ENCODE measurements around the gene NARS2. TPM values are rescaled to one million over a fixed set of nuclear protein-coding genes. Genes with fewer than 3 reads are reported as not detected.

Gene NARS2
- total RNA-seq, 4 donors from 2014 or later = 6.4 to 15.1 (median 10.4) TPM

GRCh38 chr11:78595436-78596130 is 20.9 kb upstream of the NARS2 start:
- intact Hi-C loops (cut with DNase I; ENCODE audit: low total_unique reads) (no loop called here), in situ Hi-C loops (cut with MboI; ENCODE audit: low pct_ligation_motif_present in 1 of 4, low pct_unique_long_range_greater_than_20kb in 1 of 4, low sequenced_read_pairs in 3 of 4) (no loop called here)
- peaks cover 3% of the 10 kb centered on the region for H3K27me3 ChIP-seq
- DNase-seq = no peak
- no peaks in the 10 kb centered on the region for H3K36me3 ChIP-seq
- H3K4me1 ChIP-seq = no peaks in the 10 kb centered on the region
- WGBS, 2 donors (ENCODE audit: low coverage in 1 of 2) = 72 to 77% methylated on average over 3 to 16 of the region's 16 CpGs
- H3K27ac ChIP-seq = no peak overlapping the region
- TF ChIP-seq POLR2A (IDR thresholded peaks at IDR 0.05) (no peak), EP300 (IDR thresholded peaks at IDR 0.05; ENCODE audit: low read depth) (no peak), POLR2AphosphoS5 (IDR thresholded peaks at IDR 0.05) (no peak)
- TF ChIP-seq, protein P1, sequence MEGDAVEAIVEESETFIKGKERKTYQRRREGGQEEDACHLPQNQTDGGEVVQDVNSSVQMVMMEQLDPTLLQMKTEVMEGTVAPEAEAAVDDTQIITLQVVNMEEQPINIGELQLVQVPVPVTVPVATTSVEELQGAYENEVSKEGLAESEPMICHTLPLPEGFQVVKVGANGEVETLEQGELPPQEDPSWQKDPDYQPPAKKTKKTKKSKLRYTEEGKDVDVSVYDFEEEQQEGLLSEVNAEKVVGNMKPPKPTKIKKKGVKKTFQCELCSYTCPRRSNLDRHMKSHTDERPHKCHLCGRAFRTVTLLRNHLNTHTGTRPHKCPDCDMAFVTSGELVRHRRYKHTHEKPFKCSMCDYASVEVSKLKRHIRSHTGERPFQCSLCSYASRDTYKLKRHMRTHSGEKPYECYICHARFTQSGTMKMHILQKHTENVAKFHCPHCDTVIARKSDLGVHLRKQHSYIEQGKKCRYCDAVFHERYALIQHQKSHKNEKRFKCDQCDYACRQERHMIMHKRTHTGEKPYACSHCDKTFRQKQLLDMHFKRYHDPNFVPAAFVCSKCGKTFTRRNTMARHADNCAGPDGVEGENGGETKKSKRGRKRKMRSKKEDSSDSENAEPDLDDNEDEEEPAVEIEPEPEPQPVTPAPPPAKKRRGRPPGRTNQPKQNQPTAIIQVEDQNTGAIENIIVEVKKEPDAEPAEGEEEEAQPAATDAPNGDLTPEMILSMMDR (IDR thresholded peaks at IDR 0.05) = no peak
- no peak overlapping the region for H3K4me3 ChIP-seq
- H3K9me3 ChIP-seq = no peaks in the 10 kb centered on the region

GRCh38 chr11:78594814-78595213 is 20.1 kb upstream of the NARS2 start:
- TF ChIP-seq POLR2AphosphoS5 (IDR thresholded peaks at IDR 0.05) (no peak), POLR2A (IDR thresholded peaks at IDR 0.05) (no peak), EP300 (IDR thresholded peaks at IDR 0.05; ENCODE audit: low read depth) (no peak)
- TF ChIP-seq, protein P1 (IDR thresholded peaks at IDR 0.05) = no peak
- no peak for DNase-seq
- Histone ChIP-seq H3K36me3 (no peaks in the 10 kb centered on the region), H3K9me3 (no peaks in the 10 kb centered on the region), H3K4me3 (no peak overlapping the region), H3K27ac (no peak overlapping the region), H3K27me3 (peaks cover 3% of the 10 kb centered on the region), H3K4me1 (no peaks in the 10 kb centered on the region)
- 84% methylated on average over 3 of the region's 3 CpGs; no CpG with 5 or more reads in 1 of the 2 donors for WGBS, 2 donors (ENCODE audit: low coverage in 1 of 2)
- intact Hi-C loops (cut with DNase I; ENCODE audit: low total_unique reads) = no loop called here
- in situ Hi-C loops (cut with MboI; ENCODE audit: low pct_ligation_motif_present in 1 of 4, low pct_unique_long_range_greater_than_20kb in 1 of 4, low sequenced_read_pairs in 3 of 4) = no loop called here

- intact Hi-C loops (cut with DNase I; ENCODE audit: low total_unique reads) = no loop called here
- no peak overlapping the region for H3K27ac ChIP-seq
- in situ Hi-C loops (cut with MboI; ENCODE audit: low pct_ligation_motif_present in 1 of 4, low pct_unique_long_range_greater_than_20kb in 1 of 4, low sequenced_read_pairs in 3 of 4) = no loop called here
- H3K4me1 ChIP-seq = no peaks in the 10 kb centered on the region
- 46 to 59% methylated on average over 3 of the region's 3 CpGs for WGBS, 2 donors (ENCODE audit: low coverage in 1 of 2)
- H3K36me3 ChIP-seq = no peaks in the 10 kb centered on the region
- no peak for TF ChIP-seq POLR2A (IDR thresholded peaks at IDR 0.05)
- no peak for TF ChIP-seq POLR2AphosphoS5 (IDR thresholded peaks at IDR 0.05)
- TF ChIP-seq, protein P1 (IDR thresholded peaks at IDR 0.05) = no peak
- no peak for TF ChIP-seq EP300 (IDR thresholded peaks at IDR 0.05; ENCODE audit: low read depth)
- no peaks in the 10 kb centered on the region for H3K27me3 ChIP-seq
- no peak for DNase-seq
- H3K9me3 ChIP-seq = peaks cover 15% of the 10 kb centered on the region in 2 donors
- H3K4me3 ChIP-seq = no peak overlapping the region
Measured at GRCh38 chr11:78588517-78588916, 13.9 kb upstream of the NARS2 start.

- Histone ChIP-seq H3K4me1 (no peaks in the 10 kb centered on the region), H3K4me3 (no peak overlapping the region), H3K27me3 (no peaks in the 10 kb centered on the region), H3K9me3 (peaks cover 20 to 22% of the 10 kb centered on the region in 2 donors), H3K36me3 (no peaks in the 10 kb centered on the region), H3K27ac (no peak overlapping the region)
- in situ Hi-C loops (cut with MboI; ENCODE audit: low pct_ligation_motif_present in 1 of 4, low pct_unique_long_range_greater_than_20kb in 1 of 4, low sequenced_read_pairs in 3 of 4) (no loop called here), intact Hi-C loops (cut with DNase I; ENCODE audit: low total_unique reads) (no loop called here)
- TF ChIP-seq POLR2AphosphoS5 (IDR thresholded peaks at IDR 0.05) (no peak), EP300 (IDR thresholded peaks at IDR 0.05; ENCODE audit: low read depth) (no peak), POLR2A (IDR thresholded peaks at IDR 0.05) (no peak)
- TF ChIP-seq, protein P1 (IDR thresholded peaks at IDR 0.05) = no peak
- 74 to 77% methylated on average over 3 of the region's 3 CpGs for WGBS, 2 donors (ENCODE audit: low coverage in 1 of 2)
- DNase-seq = no peak
Measured at GRCh38 chr11:78587446-78587845, 12.8 kb upstream of the NARS2 start.

All from transverse colon (tissue), 4 donors.